ENCODE data around the gene TRIM31.

Gene TRIM31

DNA sequence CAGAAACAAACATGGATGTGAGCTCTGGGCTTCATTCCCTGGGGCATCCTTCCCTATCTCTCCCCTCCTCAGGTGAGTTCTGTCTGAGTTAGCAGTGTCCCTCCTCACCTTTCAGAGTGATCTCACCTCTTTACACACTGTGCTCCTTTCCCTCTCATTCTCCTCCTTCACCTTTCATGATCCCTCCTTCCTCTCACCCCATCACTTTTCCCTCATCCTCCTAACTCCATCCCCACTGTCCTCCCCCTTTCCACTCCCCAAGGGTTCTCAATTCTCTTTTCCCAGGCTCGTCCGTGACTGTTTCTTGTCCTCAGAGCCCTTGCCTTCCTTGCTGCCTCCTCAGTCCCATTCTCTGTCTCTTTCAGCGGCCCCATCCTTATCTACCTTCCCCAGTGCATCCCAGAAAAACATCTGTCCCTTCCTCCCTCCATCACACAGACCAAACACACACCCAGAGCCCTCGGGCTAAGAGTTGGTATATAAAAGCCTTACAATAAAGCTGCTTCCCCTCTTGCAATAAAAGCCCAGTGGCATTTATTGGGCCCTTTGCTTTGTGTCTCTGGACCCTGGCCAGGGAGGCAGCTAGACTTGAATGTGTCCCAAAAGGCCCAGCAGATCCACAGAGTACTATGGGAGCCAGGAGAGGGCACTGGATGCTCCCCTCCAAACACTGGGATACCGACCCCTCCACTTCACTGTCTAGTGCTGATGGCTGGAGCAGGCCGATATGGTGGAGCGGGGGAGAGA, 39.2 kb downstream of the TRIM31 start:
- H3K4me3 ChIP-seq (replicated peaks; ENCODE audit: low read depth, low read length): no peak overlapping the region
- TF ChIP-seq, protein P1, sequence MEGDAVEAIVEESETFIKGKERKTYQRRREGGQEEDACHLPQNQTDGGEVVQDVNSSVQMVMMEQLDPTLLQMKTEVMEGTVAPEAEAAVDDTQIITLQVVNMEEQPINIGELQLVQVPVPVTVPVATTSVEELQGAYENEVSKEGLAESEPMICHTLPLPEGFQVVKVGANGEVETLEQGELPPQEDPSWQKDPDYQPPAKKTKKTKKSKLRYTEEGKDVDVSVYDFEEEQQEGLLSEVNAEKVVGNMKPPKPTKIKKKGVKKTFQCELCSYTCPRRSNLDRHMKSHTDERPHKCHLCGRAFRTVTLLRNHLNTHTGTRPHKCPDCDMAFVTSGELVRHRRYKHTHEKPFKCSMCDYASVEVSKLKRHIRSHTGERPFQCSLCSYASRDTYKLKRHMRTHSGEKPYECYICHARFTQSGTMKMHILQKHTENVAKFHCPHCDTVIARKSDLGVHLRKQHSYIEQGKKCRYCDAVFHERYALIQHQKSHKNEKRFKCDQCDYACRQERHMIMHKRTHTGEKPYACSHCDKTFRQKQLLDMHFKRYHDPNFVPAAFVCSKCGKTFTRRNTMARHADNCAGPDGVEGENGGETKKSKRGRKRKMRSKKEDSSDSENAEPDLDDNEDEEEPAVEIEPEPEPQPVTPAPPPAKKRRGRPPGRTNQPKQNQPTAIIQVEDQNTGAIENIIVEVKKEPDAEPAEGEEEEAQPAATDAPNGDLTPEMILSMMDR (IDR thresholded peaks at IDR 0.05; ENCODE audit: low read length, missing control alignments): no peak
- no peak for DNase-seq (ENCODE audit: low read depth)

DNA sequence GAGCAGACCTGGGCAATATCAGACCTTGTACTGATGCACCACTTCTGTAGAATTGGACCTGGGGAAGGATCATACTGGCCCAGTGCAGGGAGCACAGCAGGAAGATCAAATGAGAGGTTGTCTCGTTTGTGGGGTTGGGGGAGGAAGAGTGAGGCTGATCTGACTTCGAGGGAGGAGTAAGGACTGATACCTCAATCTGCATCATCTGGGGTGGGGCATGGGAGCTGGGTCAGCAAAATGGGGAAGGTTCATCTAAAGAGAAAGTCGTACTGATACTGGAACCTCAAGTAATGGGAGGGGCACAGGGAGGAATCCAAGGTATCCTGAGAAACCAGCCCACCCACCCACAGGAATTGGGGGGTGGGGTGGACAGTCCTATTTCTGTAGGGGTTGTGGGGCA, 41.0 kb downstream of the TRIM31 start:
- TF ChIP-seq, protein P1 (IDR thresholded peaks at IDR 0.05; ENCODE audit: low read length, missing control alignments): no peak
- H3K4me3 ChIP-seq (replicated peaks; ENCODE audit: low read depth, low read length): no peak overlapping the region
- DNase-seq (ENCODE audit: low read depth): no peak

DNA sequence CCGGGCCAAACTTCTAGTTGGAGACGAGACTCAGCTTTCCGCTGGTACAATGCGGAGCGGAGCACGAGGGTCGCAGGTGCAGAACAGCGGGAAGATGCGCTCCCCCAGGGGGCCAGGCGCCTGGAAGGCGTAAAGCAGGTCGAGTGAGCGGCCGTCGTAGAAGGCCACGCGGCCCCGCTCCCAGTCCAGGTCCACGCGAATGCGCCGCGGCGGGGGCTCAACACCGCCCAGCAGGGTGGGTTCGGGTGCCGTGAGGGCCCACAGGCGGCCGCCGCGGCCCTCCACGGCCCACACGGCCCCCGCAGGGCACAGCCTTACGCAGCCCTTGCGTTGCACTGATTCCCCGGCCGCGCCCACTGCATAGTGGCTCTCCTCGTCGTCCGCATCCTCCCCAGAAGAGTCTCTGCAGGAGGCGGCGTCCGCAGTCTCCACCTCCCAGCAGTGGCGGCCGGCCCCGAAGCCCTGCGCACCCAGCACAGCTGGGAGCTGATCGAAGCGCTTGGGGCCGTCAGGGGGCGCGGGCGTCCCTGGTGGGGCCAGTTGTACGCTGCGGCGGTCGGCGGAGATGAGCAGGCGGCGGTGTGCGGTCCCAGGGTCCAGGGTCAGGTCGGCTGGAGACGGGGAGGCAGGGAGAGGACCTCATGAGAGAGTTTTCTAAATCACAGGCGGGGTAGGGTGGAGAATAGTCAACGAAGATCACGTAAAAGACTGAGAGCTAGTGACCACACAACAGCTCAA, 41.6 kb downstream of the TRIM31 start:
- DNase-seq (ENCODE audit: low read depth): peak; percentile 52
- TF ChIP-seq, protein P1 (IDR thresholded peaks at IDR 0.05; ENCODE audit: low read length, missing control alignments): peak; percentile 6

DNA sequence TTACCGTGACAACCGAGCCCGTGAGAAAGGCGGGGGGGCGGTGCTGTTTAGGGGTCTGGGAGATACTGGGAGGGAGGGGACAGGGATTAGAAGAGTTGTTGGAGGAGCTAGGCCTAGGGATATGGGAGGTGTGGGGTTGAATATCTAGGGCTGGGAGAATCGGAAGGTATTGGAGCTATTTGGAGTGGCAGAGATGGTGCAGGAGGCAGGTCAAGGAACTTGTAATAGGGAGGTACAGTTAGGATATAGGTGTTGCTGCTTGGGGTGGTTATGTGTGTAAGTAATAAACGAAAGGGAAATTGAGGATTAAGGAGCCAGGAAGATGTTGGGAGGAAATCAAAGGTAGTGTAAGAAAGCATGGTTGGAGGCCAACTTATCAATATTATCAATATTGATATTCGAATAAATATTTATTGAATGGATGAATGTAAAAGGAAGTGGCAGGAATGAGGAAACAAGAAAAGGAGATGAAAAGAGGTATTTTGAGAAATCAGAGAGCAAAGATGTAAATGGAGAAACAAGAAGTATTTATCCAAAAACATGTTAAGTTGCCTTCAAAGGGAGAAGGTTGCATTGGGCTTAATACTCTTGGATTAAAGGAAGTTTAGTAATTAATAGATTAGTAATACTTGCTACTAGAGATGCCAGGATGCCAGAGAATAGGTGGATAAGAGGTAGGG, 45.3 kb downstream of the TRIM31 start:
- peak overlapping the region; percentile 87 for H3K4me3 ChIP-seq (replicated peaks; ENCODE audit: low read depth, low read length)
- TF ChIP-seq, protein P1 (IDR thresholded peaks at IDR 0.05; ENCODE audit: low read length, missing control alignments): no peak
- DNase-seq (ENCODE audit: low read depth): no peak

More for the DNA sequence above, 41.6 kb downstream of the TRIM31 start:
- no peak overlapping the region for H3K4me3 ChIP-seq (replicated peaks; ENCODE audit: low read depth, low read length)

DNA sequence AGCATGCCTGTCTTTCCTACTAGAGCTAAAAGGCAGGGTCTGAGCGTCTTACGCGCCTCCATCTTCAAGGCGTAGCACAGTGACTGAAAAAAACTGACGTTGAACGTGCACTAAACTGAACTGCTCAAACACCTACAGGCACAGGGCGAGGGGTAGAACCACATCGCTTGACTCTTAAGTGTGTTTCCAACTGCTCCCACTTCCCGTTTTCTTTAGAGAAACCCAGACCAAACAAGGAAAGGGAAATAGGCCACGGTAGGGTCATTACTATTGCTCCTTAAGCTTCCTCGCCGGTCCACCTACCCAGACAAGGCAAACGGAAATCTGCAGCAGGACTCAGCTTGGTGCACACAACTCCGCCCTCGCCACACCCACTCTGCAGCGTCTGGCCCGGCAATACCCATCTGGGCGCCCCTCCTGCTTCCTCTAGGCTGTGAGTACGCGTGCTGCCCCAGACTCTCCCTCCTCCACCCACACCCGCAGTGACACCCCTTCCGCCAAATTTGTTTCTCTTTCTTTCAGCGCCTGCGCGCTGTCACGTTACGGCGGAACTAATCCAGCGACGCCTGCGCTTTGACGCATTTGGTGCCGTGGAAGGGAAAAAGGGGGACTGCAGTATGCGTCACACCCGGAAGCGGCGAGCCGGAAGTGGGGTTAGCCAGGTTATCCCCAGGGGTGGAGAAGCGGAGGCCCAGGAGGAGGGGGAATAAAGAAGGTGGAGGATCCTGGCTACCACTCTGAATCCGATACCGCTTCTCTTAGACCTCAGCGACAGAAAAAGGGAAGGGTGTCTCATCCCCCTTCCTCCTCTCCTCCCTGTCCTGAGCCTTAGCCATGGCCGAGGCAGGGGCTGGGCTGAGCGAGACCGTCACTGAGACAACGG, 46.1 kb downstream of the TRIM31 start, which contains the start of gene PPP1R11:
Gene PPP1R11, plus strand, starts transcription at position 622 of the 883 bp plus-strand sequence. Its CDS starts 213 bp downstream, at position 835.
- peak; percentile 99 for DNase-seq (ENCODE audit: low read depth)
- peak within 1 kb of the TSS; percentile 87 for H3K4me3 ChIP-seq (replicated peaks; ENCODE audit: low read depth, low read length)
- TF ChIP-seq, protein P1 (IDR thresholded peaks at IDR 0.05; ENCODE audit: low read length, missing control alignments): no peak

DNA sequence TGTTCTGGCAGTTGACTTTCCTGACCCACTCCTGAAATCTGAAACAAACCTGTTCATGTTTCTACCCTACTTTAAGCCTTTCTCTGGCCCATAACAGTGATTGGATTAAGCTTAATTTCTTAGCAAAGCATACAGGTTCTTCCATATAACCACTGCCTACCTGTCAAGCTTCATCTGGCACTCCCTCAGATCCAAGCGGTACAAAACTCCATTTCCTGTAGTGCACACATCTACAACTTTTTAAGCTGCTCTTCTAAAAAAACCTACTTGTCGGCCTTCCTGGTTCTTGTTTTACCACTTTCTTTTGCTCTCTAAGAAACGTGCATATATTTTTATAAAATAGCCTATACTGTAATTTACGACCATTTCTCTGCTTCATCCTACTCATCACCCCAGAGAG, 46.8 kb downstream of the TRIM31 start:
- DNase-seq (ENCODE audit: low read depth): no peak
- H3K4me3 ChIP-seq (replicated peaks; ENCODE audit: low read depth, low read length): peak overlapping the region; percentile 87
- TF ChIP-seq, protein P1 (IDR thresholded peaks at IDR 0.05; ENCODE audit: low read length, missing control alignments): no peak

All from fibroblast of pulmonary artery (primary cell).